Measurements from ENCODE around the gene PDXK.
"Not testable (repeated sequence)": the region's sequence is repeated elsewhere in the genome, so short reads cannot be mapped to it uniquely, and the experiment has no call there.

Gene PDXK

GRCh38 chr21:43697758-43698643 lies 20.9 kb upstream of the PDXK start:
- DNase-seq: no peak

- not testable (repeated sequence) for DNase-seq
These were observed 19.5 kb upstream of the PDXK start for GRCh38 chr21:43699492-43699777.

- no peak for DNase-seq
These were observed 18.9 kb upstream of the PDXK start for GRCh38 chr21:43699933-43700599.

GRCh38 chr21:43701936-43702784 lies 16.8 kb upstream of the PDXK start:
- no peak for DNase-seq

GRCh38 chr21:43702785-43703034 lies 16.2 kb upstream of the PDXK start:
- DNase-seq: no peak

DNA sequence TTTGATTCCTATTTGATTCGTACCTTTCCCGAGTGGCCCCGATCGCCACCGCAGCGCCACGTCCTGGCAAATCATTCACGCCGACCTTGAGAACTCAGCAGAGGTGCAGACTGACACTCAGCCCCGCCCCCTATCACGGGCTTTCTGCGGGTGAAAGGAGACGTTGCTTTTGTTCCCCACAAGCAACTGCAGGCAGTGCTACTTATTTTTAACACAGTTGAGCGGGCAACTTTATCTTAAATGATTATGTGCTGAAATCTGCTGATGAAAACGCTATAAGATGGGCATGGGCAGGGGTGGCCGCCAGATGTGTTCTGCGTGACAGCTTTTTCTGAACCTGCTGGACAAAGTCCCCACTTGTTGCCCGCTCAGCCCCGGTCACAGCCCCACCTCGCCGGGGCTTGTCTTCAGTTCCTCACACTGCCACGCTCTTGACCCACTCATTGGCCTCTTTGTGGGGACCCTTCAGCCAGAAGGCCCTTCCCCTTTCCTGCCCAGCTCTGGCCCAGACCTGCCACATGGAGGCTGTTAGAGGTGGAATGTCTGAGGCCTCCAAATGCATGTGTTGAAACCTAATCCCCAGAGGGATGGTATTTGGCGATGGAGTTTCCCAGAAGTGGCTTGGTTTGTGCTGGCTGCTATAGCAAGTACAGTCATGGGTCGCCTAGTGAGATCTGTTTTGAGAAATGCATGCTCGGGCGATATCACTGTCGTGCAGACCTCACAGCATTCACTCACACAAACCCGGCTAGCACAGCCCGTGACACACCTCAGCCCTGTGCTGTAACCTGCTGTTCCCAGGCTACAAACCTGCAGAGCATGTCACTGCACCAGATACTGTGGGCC lies 15.7 kb upstream of the PDXK start:
- no peak for DNase-seq

GRCh38 chr21:43707462-43707861 lies 11.5 kb upstream of the PDXK start:
- DNase-seq: no peak

- no peak for DNase-seq
These were observed 10.1 kb upstream of the PDXK start for GRCh38 chr21:43708745-43709381.

DNA sequence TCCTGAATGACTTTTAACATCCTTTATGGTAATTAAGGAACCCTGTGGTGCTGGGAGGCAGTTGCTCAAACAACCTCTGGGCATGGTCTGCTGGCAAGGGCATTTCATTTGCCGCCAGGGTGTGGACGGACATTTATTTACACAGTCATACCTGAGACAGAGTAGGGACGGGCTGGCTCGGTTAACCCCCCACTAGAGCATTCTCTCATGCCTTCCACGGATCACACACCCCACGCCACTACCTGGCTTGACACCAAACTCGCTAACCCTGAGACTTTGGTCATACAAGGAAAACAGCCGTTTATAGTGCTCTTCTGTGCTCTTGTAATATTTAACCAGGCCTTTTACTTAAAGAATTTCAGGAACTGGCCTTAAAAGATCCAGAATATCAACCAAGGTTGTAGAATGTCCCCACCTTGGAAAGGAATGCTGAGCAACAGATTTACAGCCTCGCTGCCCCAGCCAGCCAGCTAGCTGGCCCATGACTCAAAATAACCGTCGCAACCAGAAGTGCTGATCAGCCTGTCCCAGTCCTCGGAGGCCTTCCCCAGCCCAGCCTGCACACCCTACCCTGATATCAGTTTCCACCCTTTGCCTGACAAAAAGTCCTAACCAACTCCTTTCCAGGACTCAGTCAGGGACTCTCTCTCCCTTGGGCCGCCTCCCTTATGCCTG lies 6.5 kb upstream of the PDXK start:
- no peak for DNase-seq

- DNase-seq: not testable (repeated sequence)
These were observed 5.8 kb upstream of the PDXK start for GRCh38 chr21:43713123-43713522.

DNA sequence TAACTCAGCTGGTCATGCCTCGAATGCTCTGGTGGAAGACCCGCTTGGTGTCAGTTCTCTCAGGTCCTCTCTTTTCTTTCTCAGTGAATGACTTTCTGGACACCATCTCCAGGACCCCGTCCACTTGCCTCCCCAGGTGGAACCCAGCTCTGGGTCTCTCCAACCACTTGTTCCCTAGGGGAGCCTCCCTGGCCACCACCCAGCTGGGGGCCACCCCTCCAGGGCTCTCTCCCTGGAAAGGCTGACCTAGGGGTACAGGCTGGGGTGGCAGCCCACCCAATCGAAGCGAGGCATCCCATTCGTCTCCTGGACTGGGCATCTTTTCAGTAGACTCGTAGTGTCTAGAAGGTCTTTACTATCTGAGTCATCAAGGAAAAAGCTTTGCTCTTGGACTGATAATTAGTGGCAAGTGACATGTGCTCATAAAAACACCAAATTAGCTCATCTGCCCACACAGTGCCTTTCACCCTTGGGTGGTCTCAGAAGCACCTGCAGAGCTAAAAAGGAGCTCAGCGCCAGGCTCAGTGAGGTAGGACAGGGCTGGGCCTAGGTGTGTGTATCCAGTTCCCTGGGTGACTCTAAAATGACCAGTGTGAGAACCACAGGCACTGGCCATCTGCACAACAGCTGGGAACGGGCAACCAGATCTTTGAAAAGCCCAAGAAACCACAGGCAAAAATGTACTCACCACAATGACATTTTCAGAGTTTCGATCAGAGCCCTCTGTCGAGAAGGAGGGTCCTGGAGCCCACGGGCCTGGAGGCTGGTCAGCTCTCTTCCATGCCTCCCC lies 2.4 kb upstream of the PDXK start:
- no peak for DNase-seq

- DNase-seq: no peak
These were observed 1.6 kb upstream of the PDXK start for GRCh38 chr21:43717166-43717853.

GRCh38 chr21:43717967-43718871 lies 710 bp upstream of the PDXK start:
- DNase-seq: no peak

DNA sequence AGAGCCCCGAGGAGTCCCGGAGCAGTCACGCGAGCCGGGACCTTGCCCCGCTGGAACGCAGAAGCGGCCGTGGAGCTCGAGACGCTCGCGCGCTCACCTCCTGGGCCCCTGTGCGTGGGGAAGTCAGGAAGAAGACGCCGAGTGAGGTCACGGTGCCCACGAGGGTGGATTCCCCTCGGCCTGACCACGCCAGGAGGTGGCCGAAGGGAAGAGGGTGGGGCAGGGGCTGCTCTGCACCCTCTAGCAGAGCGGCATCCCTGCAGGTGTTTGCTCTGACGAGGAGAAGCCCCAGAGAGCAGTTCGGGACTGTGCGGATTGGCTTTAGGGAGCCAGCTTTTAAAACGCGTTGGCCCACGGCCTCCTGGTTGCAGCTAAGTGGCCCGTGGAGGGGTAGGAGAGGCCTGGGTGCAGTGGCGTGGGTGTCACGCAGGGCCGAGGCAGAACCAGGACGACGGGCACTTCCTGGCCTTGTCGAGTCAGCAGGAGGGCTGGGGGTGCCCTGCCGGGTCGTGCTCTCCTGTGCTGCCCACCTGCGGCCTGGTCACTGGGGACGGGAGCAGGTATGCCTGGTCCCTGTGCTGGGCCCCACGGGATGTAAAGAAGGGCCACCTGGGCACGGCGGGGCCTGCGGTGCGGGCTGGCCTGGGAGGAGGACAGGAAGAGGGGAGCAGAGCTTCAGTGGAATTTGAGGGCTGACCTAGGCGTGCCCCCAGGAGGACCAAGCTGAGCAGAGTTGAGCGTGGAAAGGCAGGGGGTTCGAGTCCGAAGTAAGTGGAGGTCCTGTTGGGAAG lies 1.0 kb downstream of the PDXK start:
- DNase-seq: peak; percentile 28

DNA sequence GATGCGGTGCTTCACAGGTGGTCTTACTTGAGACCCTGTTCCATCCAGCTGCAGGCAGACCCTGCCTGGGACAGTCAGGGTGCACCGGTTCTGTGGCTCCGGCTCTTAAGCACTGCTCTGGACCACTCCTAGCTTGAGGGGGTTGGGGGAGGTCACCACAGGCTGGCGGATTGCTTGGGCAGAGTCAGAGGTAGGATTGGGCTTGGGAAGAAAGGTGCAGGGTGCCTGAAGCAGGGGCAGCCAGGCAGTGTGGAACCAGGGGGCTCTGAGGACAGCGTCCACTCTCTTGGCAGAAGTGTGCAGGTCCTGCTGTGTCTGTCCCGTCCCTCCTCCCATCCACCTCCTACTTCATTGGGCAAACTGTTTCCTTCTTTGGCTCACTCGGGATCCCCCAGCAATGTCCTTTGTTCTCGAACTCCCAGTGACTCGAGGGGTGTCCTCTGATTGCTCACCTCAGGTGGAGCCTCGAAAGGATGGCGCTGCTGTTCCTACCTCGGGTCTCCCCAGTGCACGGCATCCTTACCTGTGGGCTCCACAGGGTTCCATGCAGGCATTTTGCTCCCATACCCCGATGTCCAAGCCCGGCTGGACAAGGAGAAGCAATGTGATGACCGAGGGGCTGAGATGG lies 1.7 kb downstream of the PDXK start:
- DNase-seq: no peak

- DNase-seq: no peak
These were observed 2.3 kb downstream of the PDXK start for GRCh38 chr21:43721206-43721605.

DNA sequence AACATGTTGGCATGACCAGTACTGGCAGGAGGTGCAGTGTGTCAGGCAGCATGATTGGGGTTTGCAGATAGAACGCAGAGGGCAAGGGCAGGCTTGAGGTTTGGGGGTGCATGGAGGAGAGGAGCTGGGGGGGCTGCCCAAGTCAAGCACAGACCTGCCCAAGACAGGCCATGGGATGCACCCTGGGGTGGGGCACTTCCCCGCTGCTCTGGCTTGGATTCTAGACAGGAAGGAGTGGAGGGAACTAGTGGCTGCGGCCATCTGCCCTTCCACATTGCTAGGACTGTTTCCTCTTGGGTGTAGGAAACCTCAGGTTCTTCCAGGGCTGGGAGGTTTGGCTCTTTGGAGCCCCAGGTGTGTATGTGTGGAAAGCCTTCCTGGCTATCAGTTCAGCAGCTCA lies 3.0 kb downstream of the PDXK start:
- DNase-seq: no peak

- DNase-seq: no peak
These were observed 4.7 kb downstream of the PDXK start for GRCh38 chr21:43723648-43724047.

All from activated CD4-positive, alpha-beta T cell treated with anti-CD3 and anti-CD28 coated beads, Interleukin-2, Interleukin-6, amounts not matched to agents 100 ng/mL and 50 ng/mL, durations not matched to agents 16 hours and 8 hours (primary cell).